Effector CD8-positive, alpha-beta T cell (primary cell): ENCODE measurements around the gene UBTD1.
"Not testable (repeated sequence)": the region's sequence is repeated elsewhere in the genome, so short reads cannot be mapped to it uniquely, and the experiment has no call there.

ENCODE experiments used
- DNase-seq: peaks from one replicate; lab custom pipeline; 2025; lab: John Stamatoyannopoulos, UW

The UBTD1 gene

GRCh38 chr10:97562329-97562728 is 63.6 kb downstream of the UBTD1 start:
- DNase-seq, result not testable (repeated sequence)

- no peak for DNase-seq
Measured at GRCh38 chr10:97563337-97563736, 64.6 kb downstream of the UBTD1 start.

- DNase-seq, result no peak
Measured at GRCh38 chr10:97564776-97565175, 66.1 kb downstream of the UBTD1 start.

- no peak for DNase-seq
Measured at GRCh38 chr10:97566336-97566996, 67.7 kb downstream of the UBTD1 start.

GRCh38 chr10:97567891-97568290 is 69.2 kb downstream of the UBTD1 start:
- DNase-seq, result no peak

- no peak for DNase-seq
Measured at GRCh38 chr10:97570146-97570788, 71.5 kb downstream of the UBTD1 start.

GRCh38 chr10:97570789-97571471 is 72.2 kb downstream of the UBTD1 start:
- no peak for DNase-seq

- DNase-seq, result no peak
Measured at GRCh38 chr10:97571622-97572021, 72.9 kb downstream of the UBTD1 start.

GRCh38 chr10:97572214-97572989 is 73.7 kb downstream of the UBTD1 start, which contains the start of gene ANKRD2:
Gene ANKRD2 (plus strand): TSS chr10:97572779. CDS start chr10:97572789, 10 bp downstream.
- DNase-seq, result no peak

- DNase-seq, result no peak
Measured at GRCh38 chr10:97573021-97573420, 74.3 kb downstream of the UBTD1 start.

GRCh38 chr10:97573672-97574071 is 74.9 kb downstream of the UBTD1 start:
- no peak for DNase-seq

GRCh38 chr10:97574374-97575126 is 75.8 kb downstream of the UBTD1 start:
- no peak for DNase-seq

- DNase-seq, result no peak
Measured at GRCh38 chr10:97575127-97575668, 76.5 kb downstream of the UBTD1 start.

GRCh38 chr10:97576487-97576886 is 77.8 kb downstream of the UBTD1 start:
- not testable (repeated sequence) for DNase-seq

- DNase-seq, result no peak
Measured at GRCh38 chr10:97577701-97578100, 79.0 kb downstream of the UBTD1 start.

GRCh38 chr10:97578171-97578844 is 79.6 kb downstream of the UBTD1 start:
- no peak for DNase-seq

- no peak for DNase-seq
Measured at GRCh38 chr10:97580421-97581367, 82.0 kb downstream of the UBTD1 start.

GRCh38 chr10:97582169-97582568 is 83.4 kb downstream of the UBTD1 start:
- DNase-seq, result no peak

GRCh38 chr10:97583476-97583875 is 84.8 kb downstream of the UBTD1 start:
- DNase-seq, result no peak
